ENCODE data around the gene FLVCR2. TPM values are rescaled to one million over a fixed set of nuclear protein-coding genes. Genes with fewer than 3 reads are reported as not detected.
A peak's percentile ranks its signal among the peaks of the same experiment; 100 is the strongest.

The FLVCR2 gene
- total RNA-seq, 4 donors from 2014 or later, result 11.8 to 24.3 (median 16.7) TPM

- no peak for DNase-seq (ENCODE audit: low spot score in 2 of 2)
- no peak overlapping the region for H3K4me3 ChIP-seq (ENCODE audit: low read depth, poor library complexity, severe bottlenecking)
- TF ChIP-seq CTCF (IDR thresholded peaks at IDR 0.05), result no peak
- no peak for TF ChIP-seq POLR2A (IDR thresholded peaks at IDR 0.05)
- WGBS, 2 donors, result 92 to 94% methylated on average over 1 of the region's 1 CpG
- intact Hi-C loops (cut with DNase I; ENCODE audit: low total_unique reads), result no loop called here
These were observed 71.4 kb downstream of the FLVCR2 start for GRCh38 chr14:75649773-75650172.

- 94 to 96% methylated on average over 5 of the region's 5 CpGs for WGBS, 2 donors
- H3K4me3 ChIP-seq (ENCODE audit: low read depth, poor library complexity, severe bottlenecking), result no peak overlapping the region
These were observed 72.0 kb downstream of the FLVCR2 start for GRCh38 chr14:75650253-75651058.

GRCh38 chr14:75653563-75653962, 75.1 kb downstream of the FLVCR2 start:
- TF ChIP-seq CTCF (IDR thresholded peaks at IDR 0.05) (no peak), POLR2A (IDR thresholded peaks at IDR 0.05) (no peak)
- H3K4me3 ChIP-seq (ENCODE audit: low read depth, poor library complexity, severe bottlenecking), result no peak overlapping the region
- intact Hi-C loops (cut with DNase I; ENCODE audit: low total_unique reads), result no loop called here
- 86 to 97% methylated on average over 1 of the region's 1 CpG for WGBS, 2 donors
- DNase-seq (ENCODE audit: low spot score in 2 of 2), result no peak

More at GRCh38 chr14:75650253-75651058, 72.0 kb downstream of the FLVCR2 start:
- intact Hi-C loops (cut with DNase I; ENCODE audit: low total_unique reads), result no loop called here
- no peak for TF ChIP-seq CTCF (IDR thresholded peaks at IDR 0.05)
- no peak for TF ChIP-seq POLR2A (IDR thresholded peaks at IDR 0.05)
- no peak for DNase-seq (ENCODE audit: low spot score in 2 of 2)

- TF ChIP-seq POLR2A (IDR thresholded peaks at IDR 0.05), result no peak
- peak in 1 of 3 donors; percentile 87 for TF ChIP-seq CTCF (IDR thresholded peaks at IDR 0.05)
- no peak overlapping the region for H3K4me3 ChIP-seq (ENCODE audit: low read depth, poor library complexity, severe bottlenecking)
- WGBS, 2 donors, result 4 to 12% methylated on average over 4 of the region's 4 CpGs
- peak; percentile 77 to 96 for DNase-seq (ENCODE audit: low spot score in 2 of 2)
- intact Hi-C loops (cut with DNase I; ENCODE audit: low total_unique reads), result no loop called here
These were observed 75.8 kb downstream of the FLVCR2 start for GRCh38 chr14:75654127-75654732.

- no peak overlapping the region for H3K4me3 ChIP-seq (ENCODE audit: low read depth, poor library complexity, severe bottlenecking)
- TF ChIP-seq POLR2A (IDR thresholded peaks at IDR 0.05) (no peak), CTCF (IDR thresholded peaks at IDR 0.05) (no peak)
- 0% methylated on average over 1 of the region's 1 CpG for WGBS, 2 donors
- intact Hi-C loops (cut with DNase I; ENCODE audit: low total_unique reads), result no loop called here
- no peak for DNase-seq (ENCODE audit: low spot score in 2 of 2)
These were observed 76.8 kb downstream of the FLVCR2 start for GRCh38 chr14:75655235-75655634.

Measured in lower leg skin (tissue), 4 donors.